H1 (cell line): ENCODE measurements around the gene C1GALT1C1. TPM values are rescaled to one million over a fixed set of nuclear protein-coding genes. Genes with fewer than 3 reads are reported as not detected.

Source experiments
- BACH1 ChIP-seq: IDR thresholded peaks from 2 replicates; pipeline ENCODE4 v1.6.1; 2012; ENCODE audit warnings: low read length, improper control_type of control experiment
- BRCA1 ChIP-seq: IDR thresholded peaks from 2 replicates; pipeline ENCODE4 v1.6.1; 2012; ENCODE audit warnings: low read depth, low read length, improper control_type of control experiment
- CBX5 ChIP-seq: fragments of 300-800, 300-1000 bp; sonication (generic); IDR thresholded peaks from 2 replicates; pipeline ENCODE4 v1.7.1; 2016; ENCODE audit warnings: antibody characterized with exemption, low read length, low read depth
- CBX8 ChIP-seq: fragments of 300-800, 300-1000 bp; sonication (generic); IDR thresholded peaks from 2 replicates; pipeline ENCODE4 v1.7.1; 2016; ENCODE audit warnings: low read depth, low read length, borderline replicate concordance
- CEBPB ChIP-seq: IDR thresholded peaks from 2 replicates; pipeline ENCODE4 v1.6.1; 2012; ENCODE audit warnings: low read depth, low read length
- FOSL1 ChIP-seq: IDR thresholded peaks from 2 replicates; pipeline ENCODE4 v1.6.1; 2011; ENCODE audit warnings: mild to moderate bottlenecking, low read depth, low read length, moderate library complexity; ENCODE audit not compliant: insufficient read depth
- GTF2F1 ChIP-seq: IDR thresholded peaks from 2 replicates; pipeline ENCODE4 v1.6.1; 2012; ENCODE audit warnings: low read depth, low read length, improper control_type of control experiment, borderline replicate concordance
- JUN ChIP-seq: IDR thresholded peaks from 2 replicates; pipeline ENCODE4 v1.6.1; 2011; ENCODE audit warnings: low read depth, mild to moderate bottlenecking, improper control_type of control experiment, low read length
- JUND ChIP-seq: IDR thresholded peaks from 2 replicates; pipeline ENCODE4 v1.6.1; 2011; ENCODE audit warnings: mild to moderate bottlenecking, improper control_type of control experiment, low read length
- KDM5A ChIP-seq: fragments of 200-600 bp; IDR thresholded peaks from 2 replicates; pipeline ENCODE4 v1.7.1; 2012; ENCODE audit warnings: mild to moderate bottlenecking, low read length, inconsistent platforms, mixed read lengths
- PHF8 ChIP-seq: fragments of 200-600 bp; sonication (generic); conservative IDR thresholded peaks from 2 replicates; pipeline ENCODE4 v1.7.1; 2012; ENCODE audit warnings: low read depth, mild to moderate bottlenecking, inconsistent platforms, low read length, moderate library complexity
- POLR2AphosphoS5 ChIP-seq: IDR thresholded peaks from 2 replicates; pipeline ENCODE4 v1.6.1; 2011; ENCODE audit warnings: low read depth, low read length
- RFX5 ChIP-seq: IDR thresholded peaks from 2 replicates; pipeline ENCODE4 v1.6.1; 2011; ENCODE audit warnings: low read depth, low read length, improper control_type of control experiment, borderline replicate concordance
- RXRA ChIP-seq: IDR thresholded peaks from 2 replicates; pipeline ENCODE4 v1.6.1; 2011; ENCODE audit warnings: low read depth, mild to moderate bottlenecking, low read length, moderate library complexity; ENCODE audit not compliant: insufficient read depth
- SAP30 ChIP-seq: fragments of 300-600 bp; sonication (generic); IDR thresholded peaks from 2 replicates; pipeline ENCODE4 v1.7.1; 2012; ENCODE audit warnings: low read length, moderate library complexity, mild to moderate bottlenecking, inconsistent platforms; ENCODE audit not compliant: insufficient read depth, insufficient replicate concordance
- SIN3A ChIP-seq, 2 experiments: IDR thresholded peaks in 1 of 2; conservative IDR thresholded peaks in 1 of 2; 2 replicates each; pipeline ENCODE4 v1.6.1; 2011 to 2012; ENCODE audit warnings: low read length in 2 of 2, improper control_type of control experiment in 1 of 2, low read depth in 1 of 2, mild to moderate bottlenecking in 1 of 2
- SIRT6 ChIP-seq: IDR thresholded peaks from one replicate; pipeline ENCODE4 v1.7.1; 2012; ENCODE audit warnings: low read length, inconsistent platforms
- SP1 ChIP-seq: IDR thresholded peaks from 2 replicates; pipeline ENCODE4 v1.6.1; 2011; ENCODE audit warnings: low read depth, low read length
- TBP ChIP-seq: IDR thresholded peaks from 2 replicates; pipeline ENCODE4 v1.6.1; 2011; ENCODE audit warnings: low read depth, low read length, improper control_type of control experiment
- TEAD4 ChIP-seq: IDR thresholded peaks from 2 replicates; pipeline ENCODE4 v1.6.1; 2012; ENCODE audit warnings: low read depth, low read length, inconsistent platforms, mixed read lengths
- ZNF274 ChIP-seq: IDR thresholded peaks from 2 replicates; pipeline ENCODE4 v1.7.0; 2012; ENCODE audit warnings: low read length, borderline replicate concordance; ENCODE audit errors: extremely low read depth
- polyA plus RNA-seq, 7 experiments: library from polyadenylated mRNA; depleted of rRNA in 3 of 7; stranded (reverse) in 5 of 7; unstranded in 2 of 7; fragments of >200 nt in 5 of 7; fragments of 200-250 nt in 2 of 7; gene quantifications; 1 replicate in 5 of 7; 2 replicates in 1 of 7; 4 replicates in 1 of 7; pipeline versions ENCODE4 v1.2.1 to v1.2.3, GENCODE V29; 2011 to 2013; ENCODE audit warnings: missing spikeins in 2 of 7, mixed read lengths in 2 of 7
- total RNA-seq: library from RNA; stranded (reverse); fragmentation: NEBNext Ultra II Directional; extraction: Animal tissue kit (Norgen Biotek cat#: 25700); gene quantifications from 2 replicates; pipeline ENCODE4 v1.2.1, GENCODE V29; 2021
- TF ChIP-seq, protein P1 (sequence below): IDR thresholded peaks from 2 replicates; pipeline ENCODE4 v1.6.1; 2011; ENCODE audit warnings: low read length, improper control_type of control experiment
- TF ChIP-seq, protein P2 (sequence below): IDR thresholded peaks from 2 replicates; pipeline ENCODE4 v1.6.1; 2011; ENCODE audit warnings: low read depth, mild to moderate bottlenecking, low read length; ENCODE audit not compliant: insufficient read depth

The C1GALT1C1 gene
- total and polyA plus RNA-seq, 2 of the 8 experiments (the other 6 are each of a cell fraction or from before 2014, with no cell fraction given): 12.5 to 13.9 TPM

DNA sequence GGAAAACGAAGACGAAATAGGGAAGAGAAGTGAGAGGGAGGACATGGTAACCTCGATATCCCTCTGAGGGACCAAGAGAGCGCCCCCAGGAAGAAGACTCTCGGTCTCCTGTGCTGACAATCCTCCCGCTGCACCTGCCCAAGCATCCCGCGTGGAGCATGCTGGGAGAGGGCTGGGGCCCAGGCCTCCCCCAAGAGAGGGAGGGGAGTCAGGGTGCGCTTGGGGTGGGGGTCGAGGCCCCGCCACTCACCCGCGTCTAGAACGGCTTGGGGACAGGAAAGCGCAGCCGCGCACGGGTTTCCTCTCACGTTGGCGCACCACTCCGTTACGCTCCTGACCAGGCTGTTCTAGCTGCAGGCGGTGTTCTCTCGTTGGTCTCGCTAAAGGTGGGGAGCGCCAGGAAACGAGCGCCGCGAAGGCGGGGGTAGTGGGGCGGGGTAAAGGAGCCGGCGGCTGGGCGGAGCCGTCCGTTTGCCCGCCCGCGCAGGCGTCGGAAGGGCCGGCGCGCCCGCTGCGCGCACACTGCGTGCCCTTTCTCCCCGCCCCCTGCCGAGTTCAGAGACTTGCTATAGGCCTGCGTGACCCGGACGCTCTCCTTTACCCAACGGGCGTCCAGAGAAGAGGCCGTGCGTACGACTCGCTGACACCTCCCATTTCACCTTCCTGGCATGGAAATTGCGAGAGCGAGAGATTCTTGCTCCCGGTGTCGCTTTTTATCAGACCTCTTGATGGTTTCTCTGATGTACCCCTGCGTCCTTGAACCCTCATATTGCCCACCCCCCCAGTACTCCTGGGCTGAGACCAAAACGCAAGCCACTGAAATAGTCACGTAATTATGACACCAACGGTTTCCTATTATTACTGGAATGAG, at the start of gene C1GALT1C1 (continued):
- TF ChIP-seq GTF2F1 (no peak), SP1 (no peak), SIRT6 (no peak), RXRA (no peak), BACH1 (0 out of 2 replicates have a peak, but pooled peaks have one; percentile 9), TBP (peak; percentile 45; the same call in 1 of the 2 replicates), POLR2AphosphoS5 (0 out of 2 replicates have a peak, but pooled peaks have one; percentile 31), CEBPB (no peak), CBX5 (no peak), TEAD4 (no peak), SAP30 (no peak), BRCA1 (no peak), PHF8 (peak; percentile 53; the same call in 1 of the 2 replicates), JUN (no peak), RFX5 (no peak), SIN3A (conservative IDR thresholded peaks at IDR 0.05 in 1 of 2, IDR thresholded peaks at IDR 0.05 in 1 of 2; ENCODE audit: low read depth in 1 of 2, low read length in 2 of 2) (no peak), JUND (no peak), KDM5A (no peak), ZNF274 (no peak), CBX8 (no peak), FOSL1 (no peak)
- TF ChIP-seq, protein P1, sequence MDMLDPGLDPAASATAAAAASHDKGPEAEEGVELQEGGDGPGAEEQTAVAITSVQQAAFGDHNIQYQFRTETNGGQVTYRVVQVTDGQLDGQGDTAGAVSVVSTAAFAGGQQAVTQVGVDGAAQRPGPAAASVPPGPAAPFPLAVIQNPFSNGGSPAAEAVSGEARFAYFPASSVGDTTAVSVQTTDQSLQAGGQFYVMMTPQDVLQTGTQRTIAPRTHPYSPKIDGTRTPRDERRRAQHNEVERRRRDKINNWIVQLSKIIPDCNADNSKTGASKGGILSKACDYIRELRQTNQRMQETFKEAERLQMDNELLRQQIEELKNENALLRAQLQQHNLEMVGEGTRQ: no peak
- TF ChIP-seq, protein P2, sequence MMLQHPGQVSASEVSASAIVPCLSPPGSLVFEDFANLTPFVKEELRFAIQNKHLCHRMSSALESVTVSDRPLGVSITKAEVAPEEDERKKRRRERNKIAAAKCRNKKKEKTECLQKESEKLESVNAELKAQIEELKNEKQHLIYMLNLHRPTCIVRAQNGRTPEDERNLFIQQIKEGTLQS: no peak
